Vagina (tissue), 2 donors: Measurements from ENCODE around the gene PRR29. TPM values are rescaled to one million over a fixed set of nuclear protein-coding genes. Genes with fewer than 3 reads are reported as not detected.
"Not testable (repeated sequence)": the region's sequence is repeated elsewhere in the genome, so short reads cannot be mapped to it uniquely, and the experiment has no call there.

ENCODE experiments used
- DNase-seq, 2 donors: peaks; one replicate each; pipeline ENCODE4 v3.0.0-alpha.2; 2017; ENCODE audit errors: extremely low spot score in 2 of 2
- H3K27ac ChIP-seq: fragments of 200-600 bp; sonication (generic); one replicate; pipeline ENCODE4 v1.5.1; 2019
- H3K27me3 ChIP-seq: fragments of 200-600 bp; sonication (generic); one replicate; pipeline ENCODE4 v1.5.1; 2019
- H3K36me3 ChIP-seq, 2 donors: fragments of 200-600 bp; sonication (generic); one replicate each; pipeline ENCODE4 v1.5.1; 2017 to 2019
- H3K4me1 ChIP-seq: fragments of 200-600 bp; sonication (generic); one replicate; pipeline ENCODE4 v1.5.1; 2019
- H3K4me3 ChIP-seq, 2 donors: fragments of 200-600 bp; sonication (generic); 1 replicate in 1 of 2; 2 replicates in 1 of 2; pipeline ENCODE4 v1.5.1; 2016 to 2019
- H3K9me3 ChIP-seq: fragments of 200-600 bp; sonication (generic); one replicate; pipeline ENCODE4 v1.5.1; 2019
- POLR2A ChIP-seq, 2 donors: fragments of 450-650 bp; IDR thresholded peaks; one replicate each; pipeline ENCODE4 v1.6.1; 2017; ENCODE audit warnings: antibody characterized with exemption in 2 of 2, mild to moderate bottlenecking in 2 of 2, moderate library complexity in 2 of 2
- POLR2AphosphoS5 ChIP-seq, 2 donors: sonication (generic); formaldehyde crosslinking; IDR thresholded peaks; one replicate each; pipeline ENCODE4 v1.9.0; 2017; ENCODE audit warnings: antibody characterized with exemption in 2 of 2, mild to moderate bottlenecking in 2 of 2, low read depth in 1 of 2; ENCODE audit not compliant: insufficient read depth in 1 of 2
- intact Hi-C: fragments of 100-400 bp; cut with DNase I; formaldehyde crosslinking; loops from one replicate; pipeline ENCODE4 v1.15.1; 2023
- total RNA-seq: library from RNA; depleted of rRNA; stranded (reverse); fragments of >200 nt; gene quantifications from one replicate; pipeline ENCODE4 v1.2.3, GENCODE V29; 2016
- TF ChIP-seq, protein P1 (sequence below), 3 experiments: fragments of 450-650 bp in 2 of 3; fragments of 200-600 bp in 1 of 3; sonication (generic) in 1 of 3; IDR thresholded peaks; one replicate each; pipeline ENCODE4 v1.5.1; 2017 to 2019; ENCODE audit warnings: antibody characterized with exemption in 3 of 3, mild to moderate bottlenecking in 2 of 3, moderate library complexity in 2 of 3

Gene PRR29
- total RNA-seq, 1 donor from 2014 or later, result not detected

DNA sequence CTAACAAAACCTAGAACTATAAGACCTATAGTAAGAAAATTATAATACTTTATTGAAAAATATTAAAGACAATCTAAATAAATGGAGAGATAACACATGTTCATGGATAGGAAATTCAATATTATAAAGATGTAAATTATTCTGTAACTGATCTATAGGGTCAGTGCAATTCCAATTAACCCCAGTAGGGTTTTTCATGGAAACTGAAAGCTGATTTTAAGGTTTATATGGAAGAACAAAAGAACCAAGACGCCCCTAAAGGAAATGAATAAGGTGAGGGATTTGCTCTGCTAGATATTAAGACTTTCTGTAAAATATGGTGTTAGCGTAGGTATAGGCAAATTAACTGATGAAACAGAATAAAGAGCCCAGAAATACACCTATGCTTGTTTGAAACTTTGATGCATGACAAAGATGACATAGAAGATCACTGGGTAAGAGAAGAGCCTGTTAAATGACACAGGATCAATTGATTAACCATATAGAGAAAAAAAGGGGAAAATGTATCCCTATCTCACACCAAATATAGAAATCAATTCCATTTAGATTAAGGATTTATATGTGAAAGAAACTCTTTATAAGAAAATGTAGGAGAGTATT lies 19.3 kb downstream of the PRR29 start:
- no peak overlapping the region for H3K4me3 ChIP-seq
- no peaks in the 10 kb centered on the region for H3K27me3 ChIP-seq
- H3K4me1 ChIP-seq, result peaks cover 7% of the 10 kb centered on the region
- intact Hi-C loops, result no loop called here
- DNase-seq, result no peak
- H3K9me3 ChIP-seq, result no peaks in the 10 kb centered on the region
- H3K36me3 ChIP-seq, result no peaks in the 10 kb centered on the region
- no peak overlapping the region for H3K27ac ChIP-seq
- TF ChIP-seq, protein P1, sequence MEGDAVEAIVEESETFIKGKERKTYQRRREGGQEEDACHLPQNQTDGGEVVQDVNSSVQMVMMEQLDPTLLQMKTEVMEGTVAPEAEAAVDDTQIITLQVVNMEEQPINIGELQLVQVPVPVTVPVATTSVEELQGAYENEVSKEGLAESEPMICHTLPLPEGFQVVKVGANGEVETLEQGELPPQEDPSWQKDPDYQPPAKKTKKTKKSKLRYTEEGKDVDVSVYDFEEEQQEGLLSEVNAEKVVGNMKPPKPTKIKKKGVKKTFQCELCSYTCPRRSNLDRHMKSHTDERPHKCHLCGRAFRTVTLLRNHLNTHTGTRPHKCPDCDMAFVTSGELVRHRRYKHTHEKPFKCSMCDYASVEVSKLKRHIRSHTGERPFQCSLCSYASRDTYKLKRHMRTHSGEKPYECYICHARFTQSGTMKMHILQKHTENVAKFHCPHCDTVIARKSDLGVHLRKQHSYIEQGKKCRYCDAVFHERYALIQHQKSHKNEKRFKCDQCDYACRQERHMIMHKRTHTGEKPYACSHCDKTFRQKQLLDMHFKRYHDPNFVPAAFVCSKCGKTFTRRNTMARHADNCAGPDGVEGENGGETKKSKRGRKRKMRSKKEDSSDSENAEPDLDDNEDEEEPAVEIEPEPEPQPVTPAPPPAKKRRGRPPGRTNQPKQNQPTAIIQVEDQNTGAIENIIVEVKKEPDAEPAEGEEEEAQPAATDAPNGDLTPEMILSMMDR (IDR thresholded peaks at IDR 0.05), result no peak
- TF ChIP-seq POLR2AphosphoS5 (IDR thresholded peaks at IDR 0.05; ENCODE audit: insufficient read depth in 1 of 2, low read depth in 1 of 2) (no peak), POLR2A (IDR thresholded peaks at IDR 0.05) (no peak)

DNA sequence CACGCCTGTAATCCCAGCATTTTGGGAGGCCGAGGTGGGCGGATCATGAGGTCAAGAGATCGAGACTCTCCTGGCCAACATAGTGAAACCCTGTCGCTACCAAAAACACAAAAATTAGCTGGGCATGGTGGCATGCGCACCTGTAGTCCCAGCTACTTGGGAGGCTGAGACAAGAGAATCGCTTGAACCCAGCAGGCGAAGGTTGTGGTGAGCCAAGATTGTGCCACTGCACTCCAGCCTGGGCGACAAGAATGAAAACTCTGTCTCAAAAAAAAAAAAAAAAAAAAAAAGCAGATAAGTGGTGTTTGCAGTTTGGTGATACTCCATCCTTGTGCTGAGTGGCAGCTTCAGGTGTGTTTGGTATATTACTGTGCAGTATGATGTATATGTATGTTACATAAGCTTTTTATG lies 21.4 kb downstream of the PRR29 start:
- H3K4me3 ChIP-seq, result peak overlapping the region in 1 of 2 donors; percentile 46
- H3K27me3 ChIP-seq, H3K9me3 ChIP-seq, intact Hi-C loops, H3K4me1 ChIP-seq, DNase-seq, H3K36me3 ChIP-seq: not testable (repeated sequence)
- peak overlapping the region; percentile 75 for H3K27ac ChIP-seq

DNA sequence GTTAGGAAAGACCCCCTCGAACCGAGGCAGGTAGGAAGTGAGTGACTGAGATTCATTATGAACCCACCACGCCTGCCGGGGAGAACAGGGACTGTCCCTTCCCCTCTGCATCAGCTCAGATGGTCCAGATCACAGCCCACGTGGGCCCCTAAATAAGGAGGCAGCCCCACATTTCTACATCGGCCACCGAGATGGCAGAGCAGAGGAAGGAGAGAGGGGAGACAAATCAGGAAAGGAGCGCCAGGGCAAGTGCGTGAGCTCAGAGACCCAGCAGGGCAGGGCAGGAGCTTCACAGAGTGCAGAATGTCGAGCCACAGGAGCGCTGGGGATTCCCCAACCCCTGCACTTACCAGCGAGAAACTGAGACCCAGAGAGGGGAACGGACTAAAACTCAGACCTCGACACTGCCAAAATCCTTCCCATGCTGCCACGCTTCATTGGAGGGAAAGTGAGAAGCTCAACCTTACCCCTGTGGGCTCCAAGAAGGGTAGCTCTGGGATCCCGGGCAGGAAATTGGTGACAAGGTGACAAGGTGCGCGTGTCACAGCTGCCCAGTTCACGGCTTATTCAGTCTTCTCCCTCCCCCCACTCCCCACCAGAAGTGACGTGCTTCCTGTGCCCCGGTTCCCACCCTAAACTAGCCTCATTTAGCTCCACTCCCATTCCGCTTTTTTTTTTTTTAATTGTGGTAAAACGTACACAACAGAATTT lies 22.1 kb downstream of the PRR29 start, which contains the start of gene ICAM2:
ICAM2 (minus strand) TSS at position 578 of the 711 bp plus-strand sequence. CDS start 13,942 bp downstream, outside the sequence.
- intact Hi-C loops, result loop anchor here (10.0 kb wide), 1 partner anchor 105 kb away; the partner anchor contains the start of genes CSHL1 and GH1
- H3K27ac ChIP-seq, result peak within 1 kb of the TSS; percentile 75
- TF ChIP-seq, protein P1 (IDR thresholded peaks at IDR 0.05), result no peak
- TF ChIP-seq POLR2AphosphoS5 (IDR thresholded peaks at IDR 0.05; ENCODE audit: insufficient read depth in 1 of 2, low read depth in 1 of 2), result peak; percentile 59 to 69
- TF ChIP-seq POLR2A (IDR thresholded peaks at IDR 0.05), result peak in 1 of 2 donors; percentile 28
- no peaks in the 10 kb centered on the region for H3K9me3 ChIP-seq
- H3K27me3 ChIP-seq, result no peaks in the 10 kb centered on the region
- no peaks in the 10 kb centered on the region for H3K36me3 ChIP-seq
- peak within 1 kb of the TSS; percentile 32 to 46 for H3K4me3 ChIP-seq
- H3K4me1 ChIP-seq, result peaks cover 7% of the 10 kb centered on the region
- peak in 1 of 2 donors; percentile 83 for DNase-seq

DNA sequence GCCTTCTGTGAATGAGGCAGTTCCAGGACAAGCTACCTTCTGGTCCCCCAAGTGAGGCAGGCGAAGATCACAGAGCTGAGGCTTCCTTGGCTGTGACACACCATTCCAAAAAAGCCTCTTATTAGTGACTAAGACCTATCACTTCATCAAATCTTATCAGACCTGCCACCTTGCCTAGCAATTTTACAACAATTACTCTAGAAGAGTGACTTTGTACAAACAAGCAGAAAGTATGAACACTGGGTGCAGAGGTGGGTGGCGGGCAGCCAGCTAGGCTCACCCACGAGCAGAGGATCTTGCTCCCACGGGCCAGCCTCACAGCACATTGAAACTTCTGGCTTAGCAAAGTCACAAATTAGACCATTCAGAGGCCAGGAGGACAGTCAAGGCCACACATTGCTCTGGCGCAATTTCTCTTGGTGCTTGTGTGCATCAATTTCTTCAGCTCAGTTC lies 24.5 kb downstream of the PRR29 start:
- TF ChIP-seq, protein P1 (IDR thresholded peaks at IDR 0.05), result no peak
- TF ChIP-seq POLR2AphosphoS5 (IDR thresholded peaks at IDR 0.05; ENCODE audit: insufficient read depth in 1 of 2, low read depth in 1 of 2) (no peak), POLR2A (IDR thresholded peaks at IDR 0.05) (no peak)
- no peak overlapping the region for H3K27ac ChIP-seq
- H3K4me1 ChIP-seq, result peaks cover 10% of the 10 kb centered on the region
- H3K27me3 ChIP-seq, result no peaks in the 10 kb centered on the region
- no peaks in the 10 kb centered on the region for H3K36me3 ChIP-seq
- no peaks in the 10 kb centered on the region for H3K9me3 ChIP-seq
- peak in 1 of 2 donors; percentile 37 for DNase-seq
- no peak overlapping the region for H3K4me3 ChIP-seq
- intact Hi-C loops, result loop anchor here (10.0 kb wide), 1 partner anchor 108 kb away; the partner anchor contains the start of genes CSHL1 and GH1

DNA sequence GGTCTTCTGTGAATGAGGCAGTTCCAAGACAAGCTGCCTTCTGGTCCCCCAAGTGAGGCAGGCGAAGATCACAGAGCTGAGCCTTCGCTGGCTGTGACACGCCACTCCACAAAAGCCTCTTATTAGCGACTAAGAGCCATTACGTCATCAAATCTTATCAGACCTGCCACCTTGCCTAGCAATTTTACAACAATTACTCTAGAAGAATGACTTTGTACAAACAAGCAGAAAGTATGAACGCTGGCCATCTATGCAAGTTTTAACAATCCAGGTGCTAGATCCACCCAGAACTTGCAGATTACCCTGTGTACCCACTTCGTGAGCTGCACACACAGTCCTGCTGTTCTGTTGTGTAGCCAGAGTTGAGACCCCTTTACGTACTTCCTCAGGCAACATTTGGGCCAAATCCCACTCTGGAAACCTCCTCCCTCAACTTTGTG lies 26.1 kb downstream of the PRR29 start:
- Histone ChIP-seq H3K4me3 (no peak overlapping the region), H3K4me1 (peaks cover 10% of the 10 kb centered on the region), H3K27me3 (no peaks in the 10 kb centered on the region), H3K27ac (no peak overlapping the region), H3K36me3 (no peaks in the 10 kb centered on the region), H3K9me3 (no peaks in the 10 kb centered on the region)
- no peak for DNase-seq
- no peak for TF ChIP-seq POLR2AphosphoS5 (IDR thresholded peaks at IDR 0.05; ENCODE audit: insufficient read depth in 1 of 2, low read depth in 1 of 2)
- TF ChIP-seq POLR2A (IDR thresholded peaks at IDR 0.05), result no peak
- TF ChIP-seq, protein P1 (IDR thresholded peaks at IDR 0.05), result no peak
- intact Hi-C loops, result loop anchor here (10.0 kb wide), 1 partner anchor 109 kb away; the partner anchor contains the start of genes CSHL1 and GH1
